ENCODE measurements around the gene RBM7.

The RBM7 gene

GRCh38 chr11:114397349-114397982 is 3.0 kb upstream of the RBM7 start:
- DNase-seq = no peak

GRCh38 chr11:114398303-114398920 is 2.1 kb upstream of the RBM7 start:
- no peak for DNase-seq

- no peak for DNase-seq
Observed at GRCh38 chr11:114399490-114400215, 813 bp upstream of the RBM7 start.

- DNase-seq = no peak
Observed at GRCh38 chr11:114400915-114401223, 403 bp downstream of the RBM7 start.

- no peak for DNase-seq
Observed at GRCh38 chr11:114401311-114401710, 845 bp downstream of the RBM7 start.

GRCh38 chr11:114412946-114413345 is 12.5 kb downstream of the RBM7 start:
- DNase-seq = no peak

- DNase-seq = no peak
Observed at GRCh38 chr11:114413958-114414357, 13.5 kb downstream of the RBM7 start.

GRCh38 chr11:114416441-114416961 is 16.0 kb downstream of the RBM7 start:
- no peak for DNase-seq

GRCh38 chr11:114426280-114426679 is 25.8 kb downstream of the RBM7 start:
- no peak for DNase-seq

- DNase-seq = no peak
Observed at GRCh38 chr11:114430290-114430689, 29.8 kb downstream of the RBM7 start.

- no peak for DNase-seq
Observed at GRCh38 chr11:114432893-114433292, 32.4 kb downstream of the RBM7 start.

GRCh38 chr11:114433376-114433775 is 32.9 kb downstream of the RBM7 start:
- no peak for DNase-seq

- no peak for DNase-seq
Observed at GRCh38 chr11:114438303-114438702, 37.8 kb downstream of the RBM7 start.

GRCh38 chr11:114439229-114440120 is 39.0 kb downstream of the RBM7 start, which contains the start of gene REXO2:
Gene REXO2 (plus strand): TSS chr11:114439467. CDS start chr11:114439529, 62 bp downstream.
- DNase-seq = peak; percentile 65 to 94

- no peak for DNase-seq
Observed at GRCh38 chr11:114440121-114440860, 39.8 kb downstream of the RBM7 start.

- DNase-seq = no peak
Observed at GRCh38 chr11:114440971-114441763, 40.7 kb downstream of the RBM7 start.

GRCh38 chr11:114441921-114442320 is 41.5 kb downstream of the RBM7 start:
- DNase-seq = no peak

GRCh38 chr11:114442536-114442935 is 42.1 kb downstream of the RBM7 start:
- no peak for DNase-seq

- no peak for DNase-seq
Observed at GRCh38 chr11:114447444-114447843, 47.0 kb downstream of the RBM7 start.

- no peak for DNase-seq
Observed at GRCh38 chr11:114447892-114448291, 47.4 kb downstream of the RBM7 start.

GRCh38 chr11:114448749-114449482 is 48.5 kb downstream of the RBM7 start:
- no peak for DNase-seq
